ENCODE data around the gene CACNA1D.

The CACNA1D gene

GRCh38 chr3:53813229-53813628, 318.8 kb downstream of the CACNA1D start:
- DNase-seq = no peak

- DNase-seq = no peak
Measured at GRCh38 chr3:53813876-53814275, 319.5 kb downstream of the CACNA1D start.

- no peak for DNase-seq
Measured at GRCh38 chr3:53815067-53815466, 320.7 kb downstream of the CACNA1D start.

GRCh38 chr3:53815651-53816050, 321.2 kb downstream of the CACNA1D start:
- DNase-seq = no peak

- no peak for DNase-seq
Measured at GRCh38 chr3:53816425-53816824, 322.0 kb downstream of the CACNA1D start.

- DNase-seq = no peak
Measured at GRCh38 chr3:53817211-53817610, 322.8 kb downstream of the CACNA1D start.

GRCh38 chr3:53817809-53818208, 323.4 kb downstream of the CACNA1D start:
- no peak for DNase-seq

GRCh38 chr3:53818221-53819162, 324.1 kb downstream of the CACNA1D start:
- no peak for DNase-seq

GRCh38 chr3:53819163-53819868, 324.9 kb downstream of the CACNA1D start:
- no peak for DNase-seq

GRCh38 chr3:53820084-53820483, 325.7 kb downstream of the CACNA1D start:
- DNase-seq = no peak

GRCh38 chr3:53820756-53821580, 326.6 kb downstream of the CACNA1D start:
- DNase-seq = no peak

GRCh38 chr3:53821631-53822121, 327.3 kb downstream of the CACNA1D start:
- no peak for DNase-seq

- DNase-seq = no peak
Measured at GRCh38 chr3:53822331-53822741, 327.9 kb downstream of the CACNA1D start.

- no peak for DNase-seq
Measured at GRCh38 chr3:53823026-53823955, 328.9 kb downstream of the CACNA1D start.

GRCh38 chr3:53823956-53824657, 329.7 kb downstream of the CACNA1D start:
- no peak for DNase-seq

GRCh38 chr3:53824795-53825194, 330.4 kb downstream of the CACNA1D start:
- no peak for DNase-seq

- no peak for DNase-seq
Measured at GRCh38 chr3:53826048-53826447, 331.6 kb downstream of the CACNA1D start.

GRCh38 chr3:53828581-53828980, 334.2 kb downstream of the CACNA1D start:
- no peak for DNase-seq

- DNase-seq = no peak
Measured at GRCh38 chr3:53829605-53830004, 335.2 kb downstream of the CACNA1D start.

GRCh38 chr3:53830944-53831343, 336.5 kb downstream of the CACNA1D start:
- no peak for DNase-seq

GRCh38 chr3:53833053-53833645, 338.7 kb downstream of the CACNA1D start:
- no peak for DNase-seq

All from activated CD8-positive, alpha-beta memory T cell treated with anti-CD3 and anti-CD28 coated beads, Interleukin-2, amount 50 U/mL, for 4 hours (primary cell).